ENCODE results near the gene EGFL7.

EGFL7 gene

GRCh38 chr9:136662656-136663581, at the start of gene EGFL7:
Gene EGFL7, plus strand, starts transcription at chr9:136662916. Its CDS starts 5,367 bp downstream, at chr9:136668283.
- no peak for DNase-seq

DNA sequence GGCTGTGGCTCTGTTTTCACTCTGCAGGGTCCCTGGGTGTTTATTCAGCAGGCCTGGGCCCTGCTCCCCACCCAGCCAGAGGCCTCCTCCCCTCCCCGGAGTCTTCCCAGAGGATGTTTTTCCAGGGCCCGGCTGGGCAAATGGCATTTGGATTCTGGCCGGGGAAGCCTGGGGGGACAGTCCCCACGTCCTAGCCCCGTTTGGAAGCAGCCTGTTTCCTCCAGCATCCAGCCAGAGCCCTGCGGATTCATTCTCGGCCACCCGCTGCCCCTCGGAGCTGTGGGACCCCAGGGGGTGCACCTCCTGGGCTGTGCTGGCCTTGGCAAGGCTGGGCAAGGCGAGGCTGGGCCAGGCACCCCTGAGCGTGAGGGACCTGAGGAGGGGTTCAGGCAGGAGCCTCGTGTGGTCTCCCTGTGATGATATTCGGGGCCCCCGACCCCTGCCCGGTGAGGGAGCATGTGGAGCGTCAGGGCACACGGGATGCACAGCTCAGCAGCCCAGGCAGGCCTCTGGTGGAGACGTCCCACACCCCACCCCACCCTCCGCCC, 48.8 kb upstream of the EGFL7 start:
- no peak for DNase-seq

GRCh38 chr9:136614372-136614922, 48.3 kb upstream of the EGFL7 start:
- DNase-seq = no peak

DNA sequence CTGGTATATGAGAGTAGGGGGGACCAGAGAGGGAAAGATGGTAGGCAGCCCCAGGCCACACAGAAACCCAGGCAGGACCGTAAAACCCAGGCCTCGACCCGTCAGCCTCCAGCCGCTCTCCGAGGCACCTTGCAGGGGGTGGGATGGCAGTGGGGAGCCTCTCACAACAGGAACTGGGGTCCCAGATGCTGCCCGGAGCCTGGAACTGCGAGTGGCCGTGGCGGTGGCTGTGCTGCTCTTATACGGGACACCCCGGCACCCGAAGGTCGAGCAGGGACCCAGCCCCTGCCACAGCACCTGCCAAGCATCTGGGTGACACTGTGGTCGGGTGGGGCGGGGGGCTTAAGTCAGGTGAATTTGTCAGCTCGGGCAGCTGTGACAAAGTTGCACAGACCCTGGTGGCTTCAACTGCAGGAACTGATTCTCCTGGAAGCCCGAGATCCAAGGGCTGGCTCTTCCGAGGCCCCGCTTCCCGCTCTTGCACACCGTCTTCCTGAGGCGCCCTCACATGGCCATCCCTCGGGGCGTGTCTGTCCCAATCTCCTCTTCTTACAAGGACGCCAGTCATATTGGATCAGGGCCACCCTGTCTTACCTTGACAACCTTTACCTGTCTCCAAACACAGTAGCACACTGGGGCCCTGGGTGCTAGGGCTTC, 47.6 kb upstream of the EGFL7 start:
- DNase-seq = no peak

GRCh38 chr9:136615631-136616306, 46.9 kb upstream of the EGFL7 start:
- DNase-seq = no peak

GRCh38 chr9:136616307-136616635, 46.4 kb upstream of the EGFL7 start:
- DNase-seq = no peak

DNA sequence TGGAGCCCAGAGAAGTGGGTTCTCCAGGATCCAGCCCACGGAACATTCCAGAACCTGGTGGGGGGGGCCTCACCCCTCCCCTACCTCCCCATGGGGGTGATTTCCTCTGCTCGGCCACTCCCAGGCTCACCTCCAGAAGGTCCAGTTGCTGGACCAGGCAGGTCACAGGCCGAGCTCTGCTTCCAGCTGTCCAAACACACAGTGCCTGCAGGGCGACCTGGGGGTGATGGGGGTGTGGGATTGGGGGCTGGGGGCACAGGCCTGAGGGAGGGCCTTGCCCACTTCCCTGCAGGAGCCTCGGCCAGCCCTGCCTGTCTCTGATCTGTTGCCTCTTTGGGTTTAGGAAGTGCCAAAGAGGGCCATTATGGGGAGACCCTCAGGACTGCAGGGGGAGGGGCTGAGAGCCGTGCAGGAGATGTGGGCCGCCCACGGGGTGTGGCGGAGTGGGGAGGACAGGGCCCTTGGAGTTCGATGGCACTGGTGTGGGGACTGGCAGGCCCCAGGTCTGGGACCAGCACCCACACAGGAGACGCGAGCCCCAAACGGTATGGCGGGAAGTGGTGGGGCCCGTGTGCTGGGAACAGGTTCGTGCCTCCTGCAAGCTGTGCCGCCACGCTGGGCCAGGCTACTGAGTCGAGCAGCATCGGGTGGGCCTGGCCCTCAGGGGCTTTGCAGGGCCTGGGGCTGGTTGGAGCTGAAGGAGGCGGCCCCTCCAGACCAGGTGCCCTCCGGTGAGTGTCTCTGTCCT, 45.6 kb upstream of the EGFL7 start:
- no peak for DNase-seq

DNA sequence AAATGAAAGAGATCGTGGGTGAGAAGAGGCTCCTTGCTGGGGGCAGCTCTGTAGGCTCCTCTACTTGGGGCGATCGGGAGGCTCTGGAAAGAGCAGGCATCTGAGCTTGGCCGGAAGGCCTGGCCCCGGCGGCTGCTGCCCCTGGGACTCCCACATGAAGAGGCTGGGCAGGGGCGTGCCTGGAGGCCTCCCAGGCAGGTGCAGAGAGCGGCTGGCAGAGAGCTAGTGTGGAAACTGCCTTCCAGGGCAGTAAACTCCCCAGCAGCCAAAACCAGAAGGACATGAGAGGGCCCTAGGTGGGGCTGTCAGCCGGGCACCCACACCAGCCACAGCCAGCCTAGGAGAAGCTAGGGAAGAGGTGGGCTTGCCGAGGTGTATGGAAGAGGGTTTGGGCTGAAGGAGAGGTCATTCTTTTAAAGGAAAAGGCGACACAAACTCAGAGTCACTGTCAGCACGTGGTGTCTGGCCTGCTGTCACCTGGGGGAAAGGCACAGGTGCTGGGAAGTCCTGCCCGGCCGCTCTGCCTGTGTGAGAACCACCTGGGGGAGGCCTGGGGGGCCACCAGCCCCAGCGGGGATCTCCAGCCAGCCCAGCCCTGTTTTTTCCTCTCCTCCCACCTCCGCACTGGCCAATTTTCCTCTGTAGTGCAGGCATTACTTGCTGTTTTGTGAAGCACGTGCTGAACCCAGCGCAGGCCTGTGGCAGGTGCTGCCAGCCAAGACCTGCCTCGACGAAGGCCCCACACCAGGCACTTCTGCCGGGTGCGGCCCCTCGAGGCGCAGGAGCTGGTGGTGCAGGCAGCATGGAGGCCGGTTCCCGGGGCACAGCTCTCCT, 44.8 kb upstream of the EGFL7 start:
- no peak for DNase-seq

DNA sequence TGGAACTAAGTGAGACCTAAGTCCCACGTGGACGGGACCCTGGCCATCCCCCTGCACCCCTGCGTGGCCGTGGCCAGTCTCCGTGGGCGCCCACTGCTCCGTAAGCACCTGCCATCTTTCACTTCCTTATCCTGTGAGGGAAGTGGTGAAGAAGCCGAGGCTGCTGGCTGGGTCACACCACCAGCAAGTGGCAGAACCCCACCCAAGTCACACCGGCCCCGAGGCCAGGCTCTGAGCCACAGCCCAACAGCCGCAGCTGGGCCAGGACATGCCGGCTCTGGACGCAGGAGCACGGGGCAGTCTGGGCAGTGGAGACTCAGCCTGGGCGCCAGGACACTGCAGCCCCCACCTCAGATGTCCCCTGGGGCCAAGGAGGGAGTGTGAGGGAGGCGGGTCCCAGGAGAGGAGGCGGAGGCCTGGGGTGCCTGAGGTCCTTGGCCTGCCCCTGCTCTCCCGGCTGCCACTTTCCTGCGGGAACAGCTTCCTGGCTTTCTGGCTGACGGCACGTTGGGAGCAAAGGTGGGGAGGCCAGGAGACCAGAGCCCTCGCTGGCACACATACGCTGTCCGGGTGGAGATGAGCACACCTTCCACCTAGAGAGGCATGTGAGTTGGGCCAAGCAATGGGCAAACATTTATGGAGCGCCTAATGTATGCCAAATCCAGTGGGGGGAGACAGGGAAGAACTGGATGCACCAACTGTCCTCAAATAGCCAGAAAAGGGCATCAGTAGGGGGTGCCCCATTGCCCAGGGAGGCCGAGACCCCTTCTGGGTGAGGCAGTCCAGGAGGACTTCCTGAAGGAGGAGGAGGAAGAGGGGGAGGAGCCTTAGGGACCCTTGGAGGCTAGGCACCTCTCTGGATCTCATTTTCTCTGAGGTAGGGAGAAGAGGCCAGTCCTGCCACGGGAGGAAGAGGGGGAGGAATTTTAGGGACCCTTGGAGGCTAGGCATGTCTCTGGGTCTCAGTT, 43.9 kb upstream of the EGFL7 start:
- peak; percentile 30 for DNase-seq

DNA sequence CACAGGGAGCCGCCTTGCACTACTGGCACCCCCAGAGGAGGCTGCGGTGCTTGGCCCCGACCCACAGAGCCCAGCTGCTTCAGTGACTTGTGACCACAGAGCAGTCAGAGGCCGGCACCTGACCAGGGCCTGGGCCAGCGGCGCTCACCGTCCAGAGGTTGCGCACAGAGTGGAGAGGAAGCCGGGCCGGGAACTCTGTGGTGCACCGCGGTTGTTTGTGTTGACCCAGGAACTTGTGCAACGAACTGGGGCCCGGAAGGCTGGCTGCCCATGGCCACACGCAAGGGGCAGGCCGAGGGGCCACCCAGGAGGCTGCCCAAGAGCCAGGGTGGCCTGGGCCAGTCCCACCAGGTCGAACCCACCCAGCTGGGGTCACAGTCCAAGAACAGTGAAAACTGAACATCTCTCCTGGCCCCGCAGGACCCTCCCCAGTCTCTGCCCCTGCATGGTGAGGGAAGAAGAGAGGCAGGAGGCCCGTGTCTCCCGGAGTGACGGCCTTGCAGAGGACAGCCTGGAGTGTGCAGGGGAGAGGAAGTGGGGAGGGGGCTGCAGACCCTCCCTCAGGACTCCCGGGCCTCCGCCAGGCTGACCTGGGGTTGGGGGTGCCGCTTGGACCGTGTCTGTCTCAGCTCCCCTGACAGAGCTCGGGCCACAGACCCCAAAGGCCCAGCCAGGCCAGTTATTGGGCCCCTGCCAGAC, 42.8 kb upstream of the EGFL7 start:
- DNase-seq = peak; percentile 18

- no peak for DNase-seq
These were observed 42.2 kb upstream of the EGFL7 start for GRCh38 chr9:136620441-136621018.

- DNase-seq = no peak
These were observed 41.5 kb upstream of the EGFL7 start for GRCh38 chr9:136621019-136621733.

- no peak for DNase-seq
These were observed 41.0 kb upstream of the EGFL7 start for GRCh38 chr9:136621734-136622093.

DNA sequence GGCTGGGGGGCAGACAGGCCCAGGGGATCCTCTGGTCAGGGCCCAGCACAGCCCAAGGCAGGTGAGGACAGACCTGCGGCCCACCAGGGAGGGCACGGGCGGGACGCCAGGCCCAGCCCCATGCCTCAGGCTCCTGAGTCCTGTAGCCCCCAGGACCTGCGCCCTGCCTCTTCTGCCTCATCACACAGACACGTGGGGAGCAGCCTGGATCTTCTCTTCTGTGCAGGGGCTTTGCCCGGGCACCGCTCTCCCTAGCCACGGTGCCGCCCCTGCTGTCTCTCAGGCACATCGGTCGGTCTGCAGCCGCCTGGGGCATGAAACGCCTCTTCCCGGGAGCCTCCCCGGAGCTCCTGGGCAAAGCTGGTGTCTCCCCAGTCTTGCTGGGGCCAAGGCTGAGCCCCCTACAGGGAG, 40.2 kb upstream of the EGFL7 start:
- no peak for DNase-seq

DNA sequence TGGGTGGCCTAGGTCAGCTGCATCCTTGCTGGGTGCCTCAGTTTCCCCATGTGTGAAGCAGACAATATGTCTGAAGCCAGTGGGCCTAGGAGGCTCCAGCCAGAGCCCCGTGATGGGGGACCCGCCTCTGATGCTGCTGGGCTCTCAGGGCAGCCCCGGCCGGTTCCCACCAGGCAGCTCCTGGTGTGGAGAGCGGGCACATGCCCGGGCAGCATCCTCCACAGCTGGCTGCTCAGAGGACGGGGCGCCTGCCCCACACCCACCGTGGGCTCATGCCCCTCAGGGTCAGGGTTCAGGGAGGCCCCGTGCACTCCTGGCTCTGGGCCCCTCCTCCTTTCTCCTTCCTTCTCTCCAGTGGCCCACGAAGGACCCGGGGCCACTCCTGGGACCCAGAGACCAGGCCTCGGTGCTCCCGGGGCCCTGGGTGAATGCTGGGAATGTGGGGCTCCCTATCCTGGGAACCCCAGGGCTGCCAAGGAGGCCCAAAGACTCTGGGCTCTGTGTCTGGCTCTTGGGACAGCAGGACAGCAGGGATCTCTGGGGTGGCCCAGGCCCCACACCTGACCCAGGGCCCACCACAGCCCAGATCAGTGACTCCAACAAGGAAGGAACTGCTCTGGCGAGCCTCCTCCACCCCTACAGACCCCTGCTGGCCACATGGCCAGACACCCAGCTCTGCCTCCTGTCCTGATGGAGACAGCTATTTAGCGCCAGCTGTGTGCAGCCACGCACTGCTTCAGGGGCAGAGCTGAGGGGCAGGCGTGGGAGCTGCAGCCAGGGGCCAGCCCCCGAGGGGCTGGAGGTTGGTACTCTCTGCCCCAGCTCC, 39.5 kb upstream of the EGFL7 start:
- no peak for DNase-seq

GRCh38 chr9:136623842-136624183, 38.9 kb upstream of the EGFL7 start:
- DNase-seq = no peak

GRCh38 chr9:136624184-136624951, 38.3 kb upstream of the EGFL7 start:
- DNase-seq = no peak

All from CD4-positive, alpha-beta T cell treated with Interleukin-17A for 1 hour (primary cell).